ENCODE results near the gene NKAPD1. TPM values are rescaled to one million over a fixed set of nuclear protein-coding genes. Genes with fewer than 3 reads are reported as not detected.

Gene NKAPD1
- total and polyA plus RNA-seq, 10 of the 15 experiments (the other 5 are each of a cell fraction or from before 2014, with no cell fraction given): 9.6 to 43.3 (median 19.2) TPM

- TF ChIP-seq POU2F2 (IDR thresholded peaks at IDR 0.05; ENCODE audit: borderline replicate concordance, low read depth, low read length) (peak; percentile 61; the same call in 1 of the 3 replicates), SIX5 (IDR thresholded peaks at IDR 0.05; ENCODE audit: low read depth, low read length, severe bottlenecking) (no peak), SPI1 (IDR thresholded peaks at IDR 0.05; ENCODE audit: borderline replicate concordance, insufficient read depth, low read depth, low read length) (peak; percentile 73), JUNB (IDR thresholded peaks at IDR 0.05) (peak; percentile 27), MTA2 (IDR thresholded peaks at IDR 0.05; ENCODE audit: low read depth) (peak; percentile 61; the same call in 1 of the 2 replicates), CREM (IDR thresholded peaks at IDR 0.05; ENCODE audit: low read depth) (peak; percentile 29; the same call in 1 of the 2 replicates), BHLHE40 (IDR thresholded peaks at IDR 0.05; ENCODE audit: borderline replicate concordance in 1 of 2, low read depth in 2 of 2, low read length in 1 of 2) (peak; percentile 50 to 63; a peak in 3 of 4 replicates), FOXM1 (IDR thresholded peaks at IDR 0.05; ENCODE audit: low read depth, low read length) (peak; percentile 78; the same call in 1 of the 2 replicates), PBX3 (IDR thresholded peaks at IDR 0.05; ENCODE audit: insufficient replicate concordance, low read depth, low read length) (no peak), SKIL (IDR thresholded peaks at IDR 0.05; ENCODE audit: low read depth, poor library complexity, severe bottlenecking) (peak; percentile 28), CBX3 (IDR thresholded peaks at IDR 0.05; ENCODE audit: borderline replicate concordance, low read depth) (no peak), CHD2 (IDR thresholded peaks at IDR 0.05; ENCODE audit: borderline replicate concordance, low read depth, low read length) (no peak), IKZF1 (conservative IDR thresholded peaks at IDR 0.05) (0 out of 2 replicates have a peak, but pooled peaks have one; percentile 47), CUX1 (IDR thresholded peaks at IDR 0.05; ENCODE audit: insufficient replicate concordance, low read depth, low read length) (peak; percentile 85), TCF12 (IDR thresholded peaks at IDR 0.05; ENCODE audit: low read depth, low read length) (0 out of 2 replicates have a peak, but pooled peaks have one; percentile 33)
Observed at GRCh38 chr11:112050721-112051120, 23.4 kb upstream of the NKAPD1 start (continued).

Data from GM12878 (cell line).